HG03280 (cell line): ENCODE measurements around the gene COQ2.

Source experiments
- ATAC-seq: cut with Tn5 transposase; IDR thresholded peaks from one replicate; pipeline ENCODE4 v1.9.1; 2021; ENCODE audit warnings: mild to moderate bottlenecking, moderate library complexity; ENCODE audit not compliant: unreplicated experiment

Gene COQ2

GRCh38 chr4:83219344-83220331 is 65.0 kb downstream of the COQ2 start:
- no peak for ATAC-seq

DNA sequence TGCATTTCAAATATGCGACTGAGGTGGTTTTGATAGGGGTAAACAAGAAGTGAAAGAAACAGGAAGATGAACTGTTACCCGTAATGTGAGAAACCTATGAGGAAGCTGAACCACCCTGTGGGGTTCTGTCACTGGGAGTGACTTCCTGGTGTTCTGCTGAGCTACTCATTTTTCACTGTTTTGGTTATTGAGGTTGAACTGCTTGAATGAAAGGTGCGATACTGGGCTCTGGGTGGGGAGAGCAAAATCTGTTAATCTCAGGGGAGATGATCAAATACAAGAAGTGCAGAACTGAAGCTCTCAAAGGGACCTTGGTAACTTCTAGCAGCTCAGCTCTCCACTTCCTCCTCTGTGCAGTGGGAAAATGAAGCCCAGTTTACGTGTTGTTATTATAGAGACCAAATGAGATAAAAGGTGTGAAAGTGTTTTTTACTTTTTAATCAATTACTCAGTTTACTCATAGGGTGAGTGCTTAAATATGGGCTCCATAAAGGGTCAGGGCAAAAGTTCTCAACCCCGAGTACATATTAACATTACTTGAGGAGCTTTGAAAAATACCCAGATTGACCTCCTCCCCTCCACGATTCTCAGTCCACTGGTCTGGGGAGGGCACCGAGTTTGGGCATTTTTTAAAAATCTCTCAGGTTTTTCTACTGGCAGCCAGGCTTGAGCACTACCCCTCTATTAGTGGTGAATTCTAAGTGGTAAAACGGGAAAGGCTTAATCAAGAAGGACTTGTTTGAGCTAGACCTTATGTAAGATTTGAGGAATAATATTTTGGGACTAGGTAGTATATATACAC is 66.7 kb downstream of the COQ2 start:
- peak; percentile 74 for ATAC-seq

- no peak for ATAC-seq
Measured at GRCh38 chr4:83216959-83217683, 67.5 kb downstream of the COQ2 start.

GRCh38 chr4:83214079-83214478 is 70.5 kb downstream of the COQ2 start:
- no peak for ATAC-seq
